HL-60 (cell line): ENCODE measurements around the gene PARP16.

Experiments used
- CTCF ChIP-seq: IDR thresholded peaks from one replicate; pipeline ENCODE4 v1.5.1; 2011; ENCODE audit warnings: low read length, control low read depth, inconsistent platforms; ENCODE audit not compliant: insufficient read depth
- REST ChIP-seq: IDR thresholded peaks from 2 replicates; pipeline ENCODE4 v1.6.1; 2012; ENCODE audit warnings: low read depth; ENCODE audit not compliant: insufficient replicate concordance

GRCh38 chr15:65306551-65306950 lies 19.9 kb upstream of the PARP16 start:
- TF ChIP-seq REST (no peak), CTCF (no peak)
